DND-41 (cell line): ENCODE measurements around the gene ICAM1.

Experiments
- EZH2 ChIP-seq: IDR thresholded peaks from 3 replicates; pipeline ENCODE4 v1.6.1; 2012; ENCODE audit warnings: borderline replicate concordance, low read depth, mild to moderate bottlenecking, moderate library complexity, low read length, inconsistent platforms; ENCODE audit not compliant: severe bottlenecking
- TF ChIP-seq, protein P1 (sequence below): IDR thresholded peaks from 2 replicates; pipeline ENCODE4 v1.5.1; 2012; ENCODE audit warnings: borderline replicate concordance, low read length, moderate library complexity, mild to moderate bottlenecking; ENCODE audit not compliant: poor library complexity, severe bottlenecking; ENCODE audit errors: extremely low read depth

DNA sequence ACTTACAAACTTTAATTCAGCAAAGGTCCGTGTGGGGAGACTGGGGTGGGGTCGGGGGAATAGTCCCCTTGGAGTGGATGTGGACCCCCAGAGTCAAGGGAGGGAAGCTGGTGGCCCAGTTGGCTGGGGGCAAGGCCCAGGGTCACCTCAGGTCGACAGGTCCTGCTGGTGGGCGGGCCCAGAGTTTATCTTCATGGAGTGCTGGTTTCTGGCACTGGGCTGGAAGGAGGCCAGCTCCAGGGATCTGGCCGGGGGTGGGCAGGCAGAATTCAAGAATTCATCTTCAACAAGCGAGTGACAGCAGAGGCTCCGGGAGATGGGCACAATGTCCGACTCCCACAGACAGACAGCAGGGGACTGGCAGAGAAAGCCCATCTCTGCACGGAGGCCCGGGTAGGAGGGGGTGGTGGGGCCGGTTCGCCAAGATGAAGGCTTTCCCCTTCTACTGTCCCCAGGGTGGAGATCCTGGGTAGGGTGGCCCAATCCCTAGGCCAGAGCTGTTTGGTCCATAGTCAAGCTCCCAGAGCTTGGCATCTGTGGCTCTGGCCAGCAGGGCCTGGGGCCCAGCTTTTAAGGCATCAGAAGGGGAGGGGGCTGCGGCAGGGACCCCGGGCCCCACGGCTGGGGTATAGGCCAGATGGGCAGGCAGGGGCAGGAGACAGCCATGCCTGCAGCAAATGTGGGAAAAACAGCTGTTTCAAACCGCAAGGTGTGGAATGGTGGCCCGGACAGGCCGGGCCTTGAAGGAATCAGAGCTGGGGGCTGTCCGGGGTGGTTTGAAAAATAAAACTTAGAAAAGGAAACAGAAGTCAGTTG, 45.5 kb downstream of the ICAM1 start:
- TF ChIP-seq, protein P1, sequence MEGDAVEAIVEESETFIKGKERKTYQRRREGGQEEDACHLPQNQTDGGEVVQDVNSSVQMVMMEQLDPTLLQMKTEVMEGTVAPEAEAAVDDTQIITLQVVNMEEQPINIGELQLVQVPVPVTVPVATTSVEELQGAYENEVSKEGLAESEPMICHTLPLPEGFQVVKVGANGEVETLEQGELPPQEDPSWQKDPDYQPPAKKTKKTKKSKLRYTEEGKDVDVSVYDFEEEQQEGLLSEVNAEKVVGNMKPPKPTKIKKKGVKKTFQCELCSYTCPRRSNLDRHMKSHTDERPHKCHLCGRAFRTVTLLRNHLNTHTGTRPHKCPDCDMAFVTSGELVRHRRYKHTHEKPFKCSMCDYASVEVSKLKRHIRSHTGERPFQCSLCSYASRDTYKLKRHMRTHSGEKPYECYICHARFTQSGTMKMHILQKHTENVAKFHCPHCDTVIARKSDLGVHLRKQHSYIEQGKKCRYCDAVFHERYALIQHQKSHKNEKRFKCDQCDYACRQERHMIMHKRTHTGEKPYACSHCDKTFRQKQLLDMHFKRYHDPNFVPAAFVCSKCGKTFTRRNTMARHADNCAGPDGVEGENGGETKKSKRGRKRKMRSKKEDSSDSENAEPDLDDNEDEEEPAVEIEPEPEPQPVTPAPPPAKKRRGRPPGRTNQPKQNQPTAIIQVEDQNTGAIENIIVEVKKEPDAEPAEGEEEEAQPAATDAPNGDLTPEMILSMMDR = no peak
- TF ChIP-seq EZH2 = no peak
